ENCODE measurements around the gene BCL2L15. TPM values are rescaled to one million over a fixed set of nuclear protein-coding genes. Genes with fewer than 3 reads are reported as not detected.

Gene BCL2L15
- total RNA-seq, 1 donor from 2014 or later: 0.06 TPM

DNA sequence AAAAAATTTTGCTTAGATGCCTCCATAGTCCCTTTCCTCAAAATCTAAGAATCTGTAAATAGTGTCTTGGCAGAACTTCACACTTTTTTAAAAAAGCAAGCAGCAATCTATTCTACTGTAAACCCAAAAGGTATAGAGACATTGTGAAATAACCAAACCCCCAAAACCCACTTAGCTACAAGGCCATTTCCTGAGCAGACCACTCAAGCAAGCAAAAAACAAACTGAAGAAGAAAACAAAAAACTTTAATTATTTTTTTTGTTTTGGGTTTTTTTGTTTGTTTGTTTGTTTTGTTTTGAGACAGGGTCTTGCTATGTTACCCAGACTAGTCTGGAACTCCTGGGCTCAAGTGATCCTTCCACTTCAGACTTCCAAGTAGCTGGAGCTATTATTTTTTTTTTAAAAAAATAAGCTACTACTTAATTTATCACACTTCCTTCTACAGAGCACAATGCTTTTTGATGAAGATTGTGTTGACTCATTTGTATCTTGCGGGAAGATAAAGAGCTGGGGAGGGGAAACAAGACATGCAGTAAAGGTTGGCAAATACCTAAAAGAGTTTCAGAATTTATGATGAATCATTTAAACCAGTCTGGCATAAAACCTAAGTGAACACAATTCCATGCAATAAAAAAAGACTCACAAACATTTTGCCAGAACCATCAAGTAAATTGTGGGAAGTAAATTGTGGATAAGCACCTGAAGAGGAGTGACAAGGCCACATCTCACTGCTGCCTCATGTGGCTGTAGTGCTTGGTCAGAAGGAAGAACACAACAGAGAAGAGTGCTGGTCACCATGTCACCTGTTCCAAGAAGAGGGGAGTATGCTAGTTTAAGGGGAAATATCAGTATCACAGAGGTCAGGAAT, 13.1 kb downstream of the BCL2L15 start:
- no peak overlapping the region for H3K4me3 ChIP-seq (ENCODE audit: low read depth, low read length)
- TF ChIP-seq CTCF (conservative IDR thresholded peaks at IDR 0.05; ENCODE audit: low read depth, low read length): peak; percentile 54
- no peak for DNase-seq (ENCODE audit: low read depth)

- no peak for TF ChIP-seq CTCF (conservative IDR thresholded peaks at IDR 0.05; ENCODE audit: low read depth, low read length)
- no peak overlapping the region for H3K4me3 ChIP-seq (ENCODE audit: low read depth, low read length)
- no peak for DNase-seq (ENCODE audit: low read depth)
Observed at GRCh38 chr1:113872219-113872935, 15.0 kb downstream of the BCL2L15 start.

DNA sequence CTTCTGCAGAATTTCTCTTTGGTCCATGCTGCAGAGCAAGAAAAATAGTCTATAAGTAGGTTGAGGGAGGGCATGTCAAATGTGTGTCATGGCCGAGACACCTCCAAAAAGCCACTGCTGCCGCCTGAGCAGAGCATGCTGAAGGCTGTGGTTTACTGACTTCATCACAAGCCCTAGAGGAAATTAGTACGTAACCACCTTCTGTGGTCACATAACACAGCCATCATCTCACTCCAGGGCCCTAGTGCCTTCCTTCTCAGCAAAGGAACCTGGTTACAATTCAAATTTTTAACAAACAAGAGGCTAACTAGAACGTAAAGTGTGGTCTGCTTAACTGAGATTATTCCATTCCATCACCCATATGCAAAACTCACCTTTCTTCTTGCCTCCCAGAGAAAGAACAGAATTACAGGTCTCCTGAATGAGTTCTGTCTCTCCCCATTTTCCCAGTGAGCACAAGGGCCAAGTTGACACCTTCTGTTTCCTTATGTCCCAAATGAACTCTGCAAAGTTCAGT, 15.7 kb downstream of the BCL2L15 start, which contains the start of gene PTPN22:
TSS of gene PTPN22 (minus strand) at position 116 of the 517 bp plus-strand sequence.
- no peak for DNase-seq (ENCODE audit: low read depth)
- H3K4me3 ChIP-seq (ENCODE audit: low read depth, low read length): peak within 1 kb of the TSS; percentile 17
- no peak for TF ChIP-seq CTCF (conservative IDR thresholded peaks at IDR 0.05; ENCODE audit: low read depth, low read length)

- TF ChIP-seq CTCF (conservative IDR thresholded peaks at IDR 0.05; ENCODE audit: low read depth, low read length): no peak
- no peak overlapping the region for H3K4me3 ChIP-seq (ENCODE audit: low read depth, low read length)
- DNase-seq (ENCODE audit: low read depth): no peak
Observed at GRCh38 chr1:113870778-113871177, 16.6 kb downstream of the BCL2L15 start.

GRCh38 chr1:113868387-113869083, 18.8 kb downstream of the BCL2L15 start:
- DNase-seq (ENCODE audit: low read depth): no peak
- no peak for TF ChIP-seq CTCF (conservative IDR thresholded peaks at IDR 0.05; ENCODE audit: low read depth, low read length)
- H3K4me3 ChIP-seq (ENCODE audit: low read depth, low read length): no peak overlapping the region

GRCh38 chr1:113861641-113862040, 25.7 kb downstream of the BCL2L15 start:
- no peak for DNase-seq (ENCODE audit: low read depth)
- TF ChIP-seq CTCF (conservative IDR thresholded peaks at IDR 0.05; ENCODE audit: low read depth, low read length): no peak

More at GRCh38 chr1:113861641-113862040, 25.7 kb downstream of the BCL2L15 start:
- no peak overlapping the region for H3K4me3 ChIP-seq (ENCODE audit: low read depth, low read length)
